WTC11 (cell line): ENCODE data around the gene HOXA7. TPM values are rescaled to one million over a fixed set of nuclear protein-coding genes. Genes with fewer than 3 reads are reported as not detected.

Experiments
- ATAC-seq: fragments of 200-7000 bp; cut with Tn5 transposase; 2 replicates; pipeline ENCODE4 v1.10.0; 2021; ENCODE audit warnings: mild to moderate bottlenecking, moderate library complexity
- CTCF ChIA-PET: fragments of 300-600 bp; sonication (Branson Sonifier 250); formaldehyde crosslinking; loops from one replicate; lab custom pipeline; 2021; ENCODE audit warnings: antibody characterized with exemption; lab: Charles Lee
- POLR2A ChIA-PET: fragments of 350-600 bp; sonication (Branson Sonifier 250); formaldehyde crosslinking; loops from one replicate; lab custom pipeline; 2021; ENCODE audit warnings: antibody characterized with exemption; lab: Charles Lee
- DNase-seq: peaks from one replicate; pipeline ENCODE4 v3.0.0; 2021; ENCODE audit warnings: low spot score
- H3K27ac Mint-ChIP-seq: 2 replicates; pipeline ENCODE4 v1.8.0; 2021; ENCODE audit warnings: mixed read lengths
- H3K27me3 Mint-ChIP-seq: 2 replicates; pipeline ENCODE4 v1.8.0; 2021; ENCODE audit warnings: low read depth, mild to moderate bottlenecking, moderate library complexity, mixed read lengths
- H3K36me3 Mint-ChIP-seq: 2 replicates; pipeline ENCODE4 v1.8.0; 2021; ENCODE audit warnings: mixed read lengths
- H3K4me1 Mint-ChIP-seq: 2 replicates; pipeline ENCODE4 v1.8.0; 2022; ENCODE audit warnings: mixed read lengths
- H3K4me3 Mint-ChIP-seq: 2 replicates; pipeline ENCODE4 v1.8.0; 2021; ENCODE audit warnings: mild to moderate bottlenecking, moderate library complexity, mixed read lengths
- H3K9me3 Mint-ChIP-seq: 2 replicates; pipeline ENCODE4 v1.8.0; 2021; ENCODE audit warnings: mixed read lengths
- E2F1 ChIP-seq: sonication (generic); formaldehyde crosslinking; IDR thresholded peaks from 2 replicates; pipeline ENCODE4 v1.8.0; 2022; ENCODE audit warnings: mild to moderate bottlenecking, missing genetic modification reagents
- GABPB1 ChIP-seq: sonication (generic); formaldehyde crosslinking; IDR thresholded peaks from 2 replicates; pipeline ENCODE4 v1.8.1; 2023; ENCODE audit warnings: mild to moderate bottlenecking, missing genetic modification reagents
- IRF1 ChIP-seq: sonication (generic); formaldehyde crosslinking; IDR thresholded peaks from 2 replicates; pipeline ENCODE4 v1.8.0; 2023; ENCODE audit warnings: missing genetic modification reagents
- JAZF1 ChIP-seq: fragments of 250-450 bp; sonication (Bioruptor Pico); IDR thresholded peaks from 2 replicates; pipeline ENCODE4 v1.9.0; 2021; ENCODE audit warnings: moderate library complexity, mild to moderate bottlenecking, inconsistent platforms
- NFYB ChIP-seq: sonication (generic); formaldehyde crosslinking; conservative IDR thresholded peaks from 2 replicates; pipeline ENCODE4 v1.8.0; 2022; ENCODE audit warnings: low read depth, missing genetic modification reagents
- TCF7 ChIP-seq: sonication (generic); formaldehyde crosslinking; IDR thresholded peaks from 2 replicates; pipeline ENCODE4 v1.8.0; 2022; ENCODE audit warnings: mild to moderate bottlenecking, low read depth, missing genetic modification reagents, moderate library complexity
- TEAD4 ChIP-seq: sonication (generic); formaldehyde crosslinking; IDR thresholded peaks from 2 replicates; pipeline ENCODE4 v1.8.0; 2022; ENCODE audit warnings: mild to moderate bottlenecking, missing genetic modification reagents
- USF1 ChIP-seq: sonication (generic); formaldehyde crosslinking; IDR thresholded peaks from 2 replicates; pipeline ENCODE4 v1.8.0; 2022; ENCODE audit warnings: mild to moderate bottlenecking, missing genetic modification reagents
- ZNF281 ChIP-seq: sonication (generic); formaldehyde crosslinking; IDR thresholded peaks from 2 replicates; pipeline ENCODE4 v1.8.0; 2023; ENCODE audit warnings: mild to moderate bottlenecking, missing genetic modification reagents
- total RNA-seq: library from RNA; stranded (reverse); gene quantifications from 3 replicates; pipeline ENCODE4 v1.2.3, GENCODE V29; 2021
- TF ChIP-seq, protein P1 (sequence below): fragments of 250-450 bp; sonication (Bioruptor Pico); IDR thresholded peaks from 2 replicates; pipeline ENCODE4 v1.9.0; 2021; ENCODE audit warnings: mild to moderate bottlenecking, borderline replicate concordance
- TF ChIP-seq, protein P2 (sequence below): sonication (generic); formaldehyde crosslinking; IDR thresholded peaks from 2 replicates; pipeline ENCODE4 v1.8.1; 2022; ENCODE audit warnings: mild to moderate bottlenecking, moderate library complexity, missing genetic modification reagents

The HOXA7 gene
- total RNA-seq, 1 experiment from 2014 or later, result not detected

DNA sequence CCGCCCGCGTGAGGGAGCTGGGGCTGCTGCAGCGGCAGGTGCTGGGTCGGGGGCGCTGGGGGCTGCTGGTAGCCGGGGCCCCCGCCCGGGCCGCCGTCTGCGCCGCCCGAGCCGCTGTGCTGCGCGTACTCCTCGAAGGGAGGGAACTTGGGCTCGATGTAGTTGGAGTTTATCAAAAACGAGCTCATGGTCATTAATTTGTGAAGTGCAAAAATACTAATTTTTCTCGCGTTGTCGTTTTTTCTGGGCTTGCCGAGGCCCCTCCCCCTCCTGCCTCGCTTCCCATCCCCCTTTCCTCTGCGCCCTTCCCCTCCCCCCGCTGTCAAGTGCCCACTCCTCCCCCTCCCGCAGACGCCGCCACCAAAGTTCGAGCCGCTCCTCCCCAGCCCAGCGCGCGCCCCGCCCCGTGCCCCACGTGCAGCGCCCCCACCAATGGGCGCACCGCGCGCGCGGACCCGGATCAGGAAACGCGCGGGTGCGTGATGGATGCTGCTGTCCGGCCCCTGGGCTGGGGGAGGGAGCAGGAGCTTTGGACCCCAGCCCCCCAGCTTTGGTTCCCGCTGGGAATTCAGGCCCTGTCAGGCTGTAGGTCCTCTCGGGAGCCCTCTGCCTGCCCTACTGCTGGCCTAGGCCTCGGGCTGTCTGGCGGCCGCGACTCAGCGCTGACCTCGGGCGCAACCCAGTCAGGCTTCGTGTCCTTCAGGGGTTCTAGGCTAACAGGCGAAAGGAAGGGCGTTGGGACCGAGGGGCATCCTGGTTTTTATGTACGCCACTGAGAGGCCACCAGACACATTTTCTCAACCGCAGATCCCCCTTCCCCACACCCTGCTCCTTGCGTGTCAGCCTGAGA, 25.7 kb downstream of the HOXA7 start, which contains the start of gene HOXA4 (continued):
- TF ChIP-seq, protein P1, sequence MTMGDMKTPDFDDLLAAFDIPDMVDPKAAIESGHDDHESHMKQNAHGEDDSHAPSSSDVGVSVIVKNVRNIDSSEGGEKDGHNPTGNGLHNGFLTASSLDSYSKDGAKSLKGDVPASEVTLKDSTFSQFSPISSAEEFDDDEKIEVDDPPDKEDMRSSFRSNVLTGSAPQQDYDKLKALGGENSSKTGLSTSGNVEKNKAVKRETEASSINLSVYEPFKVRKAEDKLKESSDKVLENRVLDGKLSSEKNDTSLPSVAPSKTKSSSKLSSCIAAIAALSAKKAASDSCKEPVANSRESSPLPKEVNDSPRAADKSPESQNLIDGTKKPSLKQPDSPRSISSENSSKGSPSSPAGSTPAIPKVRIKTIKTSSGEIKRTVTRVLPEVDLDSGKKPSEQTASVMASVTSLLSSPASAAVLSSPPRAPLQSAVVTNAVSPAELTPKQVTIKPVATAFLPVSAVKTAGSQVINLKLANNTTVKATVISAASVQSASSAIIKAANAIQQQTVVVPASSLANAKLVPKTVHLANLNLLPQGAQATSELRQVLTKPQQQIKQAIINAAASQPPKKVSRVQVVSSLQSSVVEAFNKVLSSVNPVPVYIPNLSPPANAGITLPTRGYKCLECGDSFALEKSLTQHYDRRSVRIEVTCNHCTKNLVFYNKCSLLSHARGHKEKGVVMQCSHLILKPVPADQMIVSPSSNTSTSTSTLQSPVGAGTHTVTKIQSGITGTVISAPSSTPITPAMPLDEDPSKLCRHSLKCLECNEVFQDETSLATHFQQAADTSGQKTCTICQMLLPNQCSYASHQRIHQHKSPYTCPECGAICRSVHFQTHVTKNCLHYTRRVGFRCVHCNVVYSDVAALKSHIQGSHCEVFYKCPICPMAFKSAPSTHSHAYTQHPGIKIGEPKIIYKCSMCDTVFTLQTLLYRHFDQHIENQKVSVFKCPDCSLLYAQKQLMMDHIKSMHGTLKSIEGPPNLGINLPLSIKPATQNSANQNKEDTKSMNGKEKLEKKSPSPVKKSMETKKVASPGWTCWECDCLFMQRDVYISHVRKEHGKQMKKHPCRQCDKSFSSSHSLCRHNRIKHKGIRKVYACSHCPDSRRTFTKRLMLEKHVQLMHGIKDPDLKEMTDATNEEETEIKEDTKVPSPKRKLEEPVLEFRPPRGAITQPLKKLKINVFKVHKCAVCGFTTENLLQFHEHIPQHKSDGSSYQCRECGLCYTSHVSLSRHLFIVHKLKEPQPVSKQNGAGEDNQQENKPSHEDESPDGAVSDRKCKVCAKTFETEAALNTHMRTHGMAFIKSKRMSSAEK (CRISPR knock-in tag), result no peak
- TF ChIP-seq ZNF281 (CRISPR knock-in tag) (peak; percentile 72; the same call in 1 of the 2 replicates), USF1 (peak; percentile 98), NFYB (CRISPR knock-in tag) (peak; percentile 92), GABPB1 (CRISPR knock-in tag) (peak; percentile 37), TCF7 (no peak), IRF1 (CRISPR knock-in tag) (no peak), E2F1 (CRISPR knock-in tag) (no peak)
- TF ChIP-seq, protein P2, sequence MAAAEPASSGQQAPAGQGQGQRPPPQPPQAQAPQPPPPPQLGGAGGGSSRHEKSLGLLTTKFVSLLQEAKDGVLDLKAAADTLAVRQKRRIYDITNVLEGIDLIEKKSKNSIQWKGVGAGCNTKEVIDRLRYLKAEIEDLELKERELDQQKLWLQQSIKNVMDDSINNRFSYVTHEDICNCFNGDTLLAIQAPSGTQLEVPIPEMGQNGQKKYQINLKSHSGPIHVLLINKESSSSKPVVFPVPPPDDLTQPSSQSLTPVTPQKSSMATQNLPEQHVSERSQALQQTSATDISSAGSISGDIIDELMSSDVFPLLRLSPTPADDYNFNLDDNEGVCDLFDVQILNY (CRISPR knock-in tag), result peak; percentile 36; the same call in 1 of the 2 replicates

GRCh38 chr7:27129729-27130539, 26.5 kb downstream of the HOXA7 start:
- POLR2A ChIA-PET, result no interaction called here
- no peak overlapping the region for H3K4me3 Mint-ChIP-seq
- DNase-seq (no peak), ATAC-seq (peak; percentile 39)
- H3K36me3 Mint-ChIP-seq, result no peaks in the 10 kb centered on the region; the same call in 1 of the 2 replicates
- H3K9me3 Mint-ChIP-seq, result no peaks in the 10 kb centered on the region
- no peak overlapping the region for H3K27ac Mint-ChIP-seq
- peaks cover 96% of the 10 kb centered on the region for H3K27me3 Mint-ChIP-seq
- CTCF ChIA-PET, result interaction anchor here (1.0 to 2.6 kb wide), 3 partner anchors 13 to 50 kb away, joined by 3 to 7 read pairs (median 4); no protein-coding TSS in a partner anchor
- no peak for TF ChIP-seq TEAD4 (CRISPR knock-in tag)
- TF ChIP-seq JAZF1 (CRISPR knock-in tag), result no peak
- peaks cover 9% of the 10 kb centered on the region; the same call in 1 of the 2 replicates for H3K4me1 Mint-ChIP-seq
